Vagina (tissue), 2 donors: ENCODE results near the gene TTC4. TPM values are rescaled to one million over a fixed set of nuclear protein-coding genes. Genes with fewer than 3 reads are reported as not detected.

Experiments
- DNase-seq, 2 donors: peaks; one replicate each; pipeline ENCODE4 v3.0.0-alpha.2; 2017; ENCODE audit errors: extremely low spot score in 2 of 2
- H3K27ac ChIP-seq: fragments of 200-600 bp; sonication (generic); one replicate; pipeline ENCODE4 v1.5.1; 2019
- H3K27me3 ChIP-seq: fragments of 200-600 bp; sonication (generic); one replicate; pipeline ENCODE4 v1.5.1; 2019
- H3K36me3 ChIP-seq, 2 donors: fragments of 200-600 bp; sonication (generic); one replicate each; pipeline ENCODE4 v1.5.1; 2017 to 2019
- H3K4me1 ChIP-seq: fragments of 200-600 bp; sonication (generic); one replicate; pipeline ENCODE4 v1.5.1; 2019
- H3K4me3 ChIP-seq, 2 donors: fragments of 200-600 bp; sonication (generic); 1 replicate in 1 of 2; 2 replicates in 1 of 2; pipeline ENCODE4 v1.5.1; 2016 to 2019
- H3K9me3 ChIP-seq: fragments of 200-600 bp; sonication (generic); one replicate; pipeline ENCODE4 v1.5.1; 2019
- POLR2A ChIP-seq, 2 donors: fragments of 450-650 bp; IDR thresholded peaks; one replicate each; pipeline ENCODE4 v1.6.1; 2017; ENCODE audit warnings: antibody characterized with exemption in 2 of 2, mild to moderate bottlenecking in 2 of 2, moderate library complexity in 2 of 2
- POLR2AphosphoS5 ChIP-seq, 2 donors: sonication (generic); formaldehyde crosslinking; IDR thresholded peaks; one replicate each; pipeline ENCODE4 v1.9.0; 2017; ENCODE audit warnings: antibody characterized with exemption in 2 of 2, mild to moderate bottlenecking in 2 of 2, low read depth in 1 of 2; ENCODE audit not compliant: insufficient read depth in 1 of 2
- intact Hi-C: fragments of 100-400 bp; cut with DNase I; formaldehyde crosslinking; loops from one replicate; pipeline ENCODE4 v1.15.1; 2023
- total RNA-seq: library from RNA; depleted of rRNA; stranded (reverse); fragments of >200 nt; gene quantifications from one replicate; pipeline ENCODE4 v1.2.3, GENCODE V29; 2016
- TF ChIP-seq, protein P1 (sequence below), 3 experiments: fragments of 450-650 bp in 2 of 3; fragments of 200-600 bp in 1 of 3; sonication (generic) in 1 of 3; IDR thresholded peaks; one replicate each; pipeline ENCODE4 v1.5.1; 2017 to 2019; ENCODE audit warnings: antibody characterized with exemption in 3 of 3, mild to moderate bottlenecking in 2 of 3, moderate library complexity in 2 of 3

TTC4 gene
- total RNA-seq, 1 donor from 2014 or later = 12.8 TPM

DNA sequence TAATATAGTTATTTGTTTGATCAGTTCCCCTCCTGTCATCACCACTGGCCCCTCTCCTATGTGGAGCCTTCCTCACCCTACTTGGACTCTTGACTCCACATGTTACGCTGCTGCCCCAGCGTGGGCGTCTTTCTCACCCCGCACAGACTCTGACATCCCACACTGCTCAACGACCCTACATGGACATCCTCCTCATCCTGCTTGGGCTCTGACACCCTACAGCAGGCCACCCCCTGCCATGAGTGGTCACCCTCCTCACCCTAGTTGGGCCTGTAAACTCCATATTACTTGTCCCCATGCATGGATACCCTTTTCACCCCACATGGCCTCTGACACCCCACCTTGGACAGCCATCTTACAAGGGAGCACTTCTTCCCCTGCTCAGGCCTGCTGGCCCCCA lies 21.0 kb downstream of the TTC4 start:
- Histone ChIP-seq H3K36me3 (peaks cover 0 to 59% of the 10 kb centered on the region in 2 donors), H3K27ac (no peak overlapping the region), H3K4me3 (no peak overlapping the region), H3K27me3 (no peaks in the 10 kb centered on the region), H3K4me1 (no peaks in the 10 kb centered on the region), H3K9me3 (no peaks in the 10 kb centered on the region)
- no peak for DNase-seq
- TF ChIP-seq POLR2AphosphoS5 (IDR thresholded peaks at IDR 0.05; ENCODE audit: insufficient read depth in 1 of 2, low read depth in 1 of 2) (no peak), POLR2A (IDR thresholded peaks at IDR 0.05) (no peak)
- TF ChIP-seq, protein P1, sequence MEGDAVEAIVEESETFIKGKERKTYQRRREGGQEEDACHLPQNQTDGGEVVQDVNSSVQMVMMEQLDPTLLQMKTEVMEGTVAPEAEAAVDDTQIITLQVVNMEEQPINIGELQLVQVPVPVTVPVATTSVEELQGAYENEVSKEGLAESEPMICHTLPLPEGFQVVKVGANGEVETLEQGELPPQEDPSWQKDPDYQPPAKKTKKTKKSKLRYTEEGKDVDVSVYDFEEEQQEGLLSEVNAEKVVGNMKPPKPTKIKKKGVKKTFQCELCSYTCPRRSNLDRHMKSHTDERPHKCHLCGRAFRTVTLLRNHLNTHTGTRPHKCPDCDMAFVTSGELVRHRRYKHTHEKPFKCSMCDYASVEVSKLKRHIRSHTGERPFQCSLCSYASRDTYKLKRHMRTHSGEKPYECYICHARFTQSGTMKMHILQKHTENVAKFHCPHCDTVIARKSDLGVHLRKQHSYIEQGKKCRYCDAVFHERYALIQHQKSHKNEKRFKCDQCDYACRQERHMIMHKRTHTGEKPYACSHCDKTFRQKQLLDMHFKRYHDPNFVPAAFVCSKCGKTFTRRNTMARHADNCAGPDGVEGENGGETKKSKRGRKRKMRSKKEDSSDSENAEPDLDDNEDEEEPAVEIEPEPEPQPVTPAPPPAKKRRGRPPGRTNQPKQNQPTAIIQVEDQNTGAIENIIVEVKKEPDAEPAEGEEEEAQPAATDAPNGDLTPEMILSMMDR (IDR thresholded peaks at IDR 0.05) = no peak
- intact Hi-C loops = no loop called here

DNA sequence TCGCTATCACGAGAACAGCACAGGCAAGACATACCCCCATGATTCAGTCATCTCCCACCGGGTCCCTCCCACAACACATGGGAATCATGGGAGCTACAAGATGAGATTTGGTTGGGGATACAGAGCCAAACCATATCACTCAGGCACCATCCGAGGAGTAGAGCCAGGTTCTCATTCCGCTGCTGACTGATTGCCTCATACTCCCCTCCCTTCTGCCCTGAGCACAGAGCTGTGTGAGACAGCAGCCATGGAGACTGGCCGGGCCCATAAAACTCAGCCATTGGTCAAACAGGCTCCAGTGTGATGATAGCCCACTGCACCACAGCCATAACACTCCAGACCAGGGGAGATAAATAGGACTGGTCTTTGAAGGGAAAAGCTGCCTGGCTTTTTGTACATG lies 22.6 kb downstream of the TTC4 start:
- TF ChIP-seq, protein P1 (IDR thresholded peaks at IDR 0.05) = no peak
- TF ChIP-seq POLR2AphosphoS5 (IDR thresholded peaks at IDR 0.05; ENCODE audit: insufficient read depth in 1 of 2, low read depth in 1 of 2) = no peak
- TF ChIP-seq POLR2A (IDR thresholded peaks at IDR 0.05) = no peak
- no peaks in the 10 kb centered on the region for H3K9me3 ChIP-seq
- H3K4me1 ChIP-seq = no peaks in the 10 kb centered on the region
- H3K27me3 ChIP-seq = no peaks in the 10 kb centered on the region
- H3K36me3 ChIP-seq = peaks cover 0 to 65% of the 10 kb centered on the region in 2 donors
- intact Hi-C loops = no loop called here
- no peak overlapping the region for H3K27ac ChIP-seq
- no peak for DNase-seq
- no peak overlapping the region for H3K4me3 ChIP-seq

DNA sequence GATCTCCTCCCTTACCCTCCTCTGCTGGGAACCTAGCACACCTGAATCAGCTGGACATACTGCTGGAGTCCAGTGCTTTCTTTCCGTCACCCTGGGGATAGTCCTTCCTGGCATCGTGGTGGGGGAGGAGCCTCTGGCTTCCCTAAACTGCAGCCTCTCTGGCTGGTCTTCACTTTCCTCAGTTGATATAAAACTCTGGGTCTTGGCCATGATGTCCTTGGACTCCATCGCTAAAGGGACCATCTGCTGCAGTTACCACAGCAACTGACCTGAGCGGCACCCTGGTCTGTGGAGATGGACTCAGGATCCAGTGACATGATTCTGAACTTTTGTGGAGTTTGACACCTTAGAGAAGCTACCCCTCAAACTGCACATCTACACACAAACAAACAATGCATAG lies 25.9 kb downstream of the TTC4 start:
- Histone ChIP-seq H3K9me3 (no peaks in the 10 kb centered on the region), H3K27ac (no peak overlapping the region), H3K4me1 (no peaks in the 10 kb centered on the region), H3K36me3 (peaks cover 0 to 40% of the 10 kb centered on the region in 2 donors), H3K27me3 (no peaks in the 10 kb centered on the region), H3K4me3 (no peak overlapping the region)
- intact Hi-C loops = no loop called here
- DNase-seq = no peak
- TF ChIP-seq, protein P1 (IDR thresholded peaks at IDR 0.05) = no peak
- TF ChIP-seq POLR2A (IDR thresholded peaks at IDR 0.05) (no peak), POLR2AphosphoS5 (IDR thresholded peaks at IDR 0.05; ENCODE audit: insufficient read depth in 1 of 2, low read depth in 1 of 2) (no peak)

DNA sequence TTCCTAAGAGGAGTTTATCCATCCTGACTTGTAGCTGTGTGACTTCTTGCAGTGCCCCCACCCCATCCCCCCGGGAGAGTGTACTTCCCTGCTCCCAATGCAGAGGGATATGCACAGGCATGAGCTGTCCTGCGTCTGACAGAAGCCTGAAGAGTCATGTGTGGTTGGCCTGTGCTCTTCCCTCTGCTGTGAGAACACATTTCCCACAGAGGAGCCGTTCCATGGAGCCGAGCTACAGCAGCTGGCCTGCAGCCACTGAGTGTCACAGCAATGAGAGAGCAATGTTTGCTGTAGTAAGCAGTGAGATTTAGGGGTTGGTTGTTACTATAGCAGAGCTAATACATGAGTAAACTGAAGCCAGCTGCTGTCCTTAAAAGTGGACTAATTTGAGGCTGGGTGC lies 26.6 kb downstream of the TTC4 start:
- no peak overlapping the region for H3K4me3 ChIP-seq
- H3K9me3 ChIP-seq = no peaks in the 10 kb centered on the region
- no peak overlapping the region for H3K27ac ChIP-seq
- H3K4me1 ChIP-seq = no peaks in the 10 kb centered on the region
- H3K36me3 ChIP-seq = peaks cover 0 to 40% of the 10 kb centered on the region in 2 donors
- H3K27me3 ChIP-seq = no peaks in the 10 kb centered on the region
- intact Hi-C loops = no loop called here
- no peak for DNase-seq
- TF ChIP-seq, protein P1 (IDR thresholded peaks at IDR 0.05) = no peak
- TF ChIP-seq POLR2AphosphoS5 (IDR thresholded peaks at IDR 0.05; ENCODE audit: insufficient read depth in 1 of 2, low read depth in 1 of 2) (no peak), POLR2A (IDR thresholded peaks at IDR 0.05) (no peak)

DNA sequence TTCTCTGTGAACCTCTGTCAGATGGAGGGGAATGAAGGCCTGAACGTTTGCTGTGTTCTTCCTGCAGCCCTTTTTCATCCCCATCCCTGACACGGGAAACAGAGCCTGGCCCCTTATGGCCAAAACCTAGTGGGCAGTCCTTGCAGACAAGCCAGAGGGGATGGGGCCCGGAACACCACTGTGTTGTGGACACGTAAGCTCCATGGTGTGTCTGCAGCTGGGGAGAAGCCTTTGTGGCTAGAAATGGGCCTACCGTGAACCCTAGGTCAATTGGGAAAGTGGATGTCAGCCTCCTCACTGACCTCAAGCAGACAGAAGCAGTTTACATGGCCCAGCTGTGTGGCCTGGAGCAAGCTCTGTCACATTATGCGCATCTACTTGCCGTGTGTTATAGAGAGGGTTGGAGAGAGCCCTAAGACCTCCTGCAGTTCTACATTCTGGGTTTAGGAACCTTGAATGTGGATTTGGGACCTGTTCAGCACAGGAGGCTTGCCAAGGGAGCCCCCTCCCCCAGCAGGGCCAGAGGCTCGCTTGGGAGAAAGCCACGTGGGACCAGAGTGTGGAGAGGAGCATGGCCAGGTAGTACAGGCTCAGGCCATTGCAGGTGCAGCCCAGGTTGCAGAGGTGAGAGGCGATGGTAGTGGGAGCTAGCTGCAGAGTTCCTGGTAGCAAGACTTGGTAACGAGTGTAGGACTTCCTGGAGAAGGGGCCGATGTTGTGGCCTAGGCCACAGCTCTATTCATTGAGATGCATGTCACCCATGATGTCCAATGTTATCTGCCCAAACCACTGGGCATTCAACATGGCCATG lies 28.0 kb downstream of the TTC4 start:
- Histone ChIP-seq H3K4me1 (no peaks in the 10 kb centered on the region), H3K9me3 (no peaks in the 10 kb centered on the region), H3K27me3 (no peaks in the 10 kb centered on the region), H3K4me3 (no peak overlapping the region), H3K36me3 (peaks cover 0 to 26% of the 10 kb centered on the region in 2 donors), H3K27ac (no peak overlapping the region)
- TF ChIP-seq POLR2A (IDR thresholded peaks at IDR 0.05) (no peak), POLR2AphosphoS5 (IDR thresholded peaks at IDR 0.05; ENCODE audit: insufficient read depth in 1 of 2, low read depth in 1 of 2) (no peak)
- TF ChIP-seq, protein P1 (IDR thresholded peaks at IDR 0.05) = no peak
- intact Hi-C loops = no loop called here
- peak in 1 of 2 donors; percentile 22 for DNase-seq
